NK-92 (cell line): Measurements from ENCODE around the gene ASS1.
"Not testable (repeated sequence)": the region's sequence is repeated elsewhere in the genome, so short reads cannot be mapped to it uniquely, and the experiment has no call there.

Experiments used
- DNase-seq: peaks from one replicate; lab custom pipeline; 2025; ENCODE audit not compliant: unreplicated experiment; lab: John Stamatoyannopoulos, UW

ASS1 gene

GRCh38 chr9:130433168-130433946, 11.4 kb upstream of the ASS1 start:
- DNase-seq, result no peak

DNA sequence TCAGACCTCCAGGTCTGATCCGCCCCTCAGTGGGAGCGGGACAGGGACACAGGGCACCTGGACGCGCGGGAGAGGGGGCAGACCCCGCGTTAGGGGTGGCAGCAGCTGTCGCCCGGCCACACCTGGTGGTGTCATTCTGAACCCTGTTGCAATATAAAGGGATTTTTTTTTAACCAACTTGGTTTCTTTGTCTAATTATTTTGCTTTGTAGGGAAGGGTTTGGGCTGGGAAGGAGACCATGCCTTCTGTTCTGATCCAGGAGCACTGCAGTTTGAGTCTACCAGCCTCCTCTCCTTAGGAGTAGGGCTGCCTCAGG, 10.9 kb upstream of the ASS1 start:
- no peak for DNase-seq

- DNase-seq, result not testable (repeated sequence)
These were observed 10.1 kb upstream of the ASS1 start for GRCh38 chr9:130434656-130435055.

DNA sequence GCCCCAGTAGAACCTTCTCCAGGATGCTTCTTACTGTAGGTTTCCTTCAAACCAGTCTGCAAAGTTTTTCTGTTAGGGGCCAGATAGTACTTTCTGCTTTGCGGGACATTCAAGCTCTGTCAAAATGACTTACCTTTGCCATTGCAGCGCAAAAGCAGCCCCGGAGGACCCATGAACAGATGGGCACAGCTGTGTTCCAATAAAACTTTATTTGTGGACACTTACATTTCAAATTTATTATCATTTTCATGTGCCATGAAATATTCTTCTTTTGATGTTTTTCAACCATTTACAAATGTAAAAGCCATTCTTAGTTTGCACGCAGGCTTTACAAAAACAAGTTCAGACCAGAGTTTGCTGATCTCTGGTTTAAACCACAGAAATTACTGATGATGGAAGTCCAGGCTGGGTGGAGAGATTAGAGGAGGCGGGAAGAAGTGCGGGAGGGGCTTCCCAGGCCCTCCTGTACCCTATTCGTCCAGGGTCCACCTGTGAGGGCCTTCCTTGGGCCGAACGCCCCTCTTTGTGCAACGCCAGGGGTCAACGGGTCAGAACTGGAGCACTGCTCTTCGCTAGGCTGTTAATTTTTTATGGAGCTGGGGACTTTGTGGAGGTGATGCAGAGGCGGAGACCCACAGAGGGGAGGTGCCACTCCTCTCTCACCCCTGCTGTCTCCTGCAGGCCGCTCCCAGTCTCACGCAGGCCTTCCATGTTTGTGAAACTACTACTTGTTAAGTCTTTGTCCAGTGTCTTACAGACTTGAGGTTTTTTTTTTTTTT, 7.6 kb upstream of the ASS1 start:
- DNase-seq, result no peak

DNA sequence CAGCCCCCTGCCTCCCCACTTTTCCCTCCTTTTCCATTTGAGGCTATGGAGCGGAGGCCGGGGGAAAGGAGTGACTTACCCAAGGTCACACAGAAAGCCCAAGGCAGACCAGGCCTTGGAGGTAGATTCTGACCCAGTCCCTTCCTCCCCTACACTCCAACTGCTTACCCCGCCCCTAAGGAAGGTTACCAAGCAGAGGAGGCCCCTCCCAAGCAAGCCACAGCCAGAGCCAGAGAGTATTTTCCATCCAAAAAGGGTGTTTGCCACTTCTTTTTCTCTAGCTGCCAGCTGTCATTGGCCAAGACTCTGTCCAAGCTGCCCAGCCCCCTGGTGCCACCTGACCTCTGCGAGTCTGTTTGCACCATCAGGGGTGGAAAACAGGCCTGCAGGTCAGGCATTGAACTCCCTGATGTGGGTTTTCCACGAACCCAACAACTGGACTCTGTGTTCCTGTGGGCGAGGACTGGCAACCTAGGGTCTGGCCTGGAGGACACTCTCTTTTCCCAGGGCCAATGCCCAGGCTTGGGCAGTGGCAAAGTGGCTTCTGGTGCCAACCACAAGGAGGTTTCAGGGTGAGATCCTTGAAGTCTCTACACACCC, 6.3 kb upstream of the ASS1 start:
- no peak for DNase-seq

DNA sequence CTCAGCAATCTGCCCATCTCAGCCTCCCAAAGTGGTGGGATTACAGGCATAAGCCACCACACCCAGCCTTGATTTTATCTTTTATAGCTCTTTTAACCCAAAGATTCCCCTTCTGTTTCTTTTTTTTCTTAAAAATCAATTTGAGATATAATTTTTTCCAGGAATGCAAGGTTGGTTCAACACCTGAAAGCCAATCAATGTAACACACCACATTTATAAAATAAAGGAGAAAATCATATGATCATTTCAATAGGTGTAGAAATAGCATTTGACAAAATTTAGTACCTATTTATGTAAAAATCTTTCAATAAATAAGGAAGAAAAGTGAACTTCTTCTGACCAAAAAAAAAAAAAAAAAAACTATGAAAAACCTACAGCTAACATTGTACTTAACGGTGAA, 3.7 kb upstream of the ASS1 start:
- DNase-seq, result no peak

DNA sequence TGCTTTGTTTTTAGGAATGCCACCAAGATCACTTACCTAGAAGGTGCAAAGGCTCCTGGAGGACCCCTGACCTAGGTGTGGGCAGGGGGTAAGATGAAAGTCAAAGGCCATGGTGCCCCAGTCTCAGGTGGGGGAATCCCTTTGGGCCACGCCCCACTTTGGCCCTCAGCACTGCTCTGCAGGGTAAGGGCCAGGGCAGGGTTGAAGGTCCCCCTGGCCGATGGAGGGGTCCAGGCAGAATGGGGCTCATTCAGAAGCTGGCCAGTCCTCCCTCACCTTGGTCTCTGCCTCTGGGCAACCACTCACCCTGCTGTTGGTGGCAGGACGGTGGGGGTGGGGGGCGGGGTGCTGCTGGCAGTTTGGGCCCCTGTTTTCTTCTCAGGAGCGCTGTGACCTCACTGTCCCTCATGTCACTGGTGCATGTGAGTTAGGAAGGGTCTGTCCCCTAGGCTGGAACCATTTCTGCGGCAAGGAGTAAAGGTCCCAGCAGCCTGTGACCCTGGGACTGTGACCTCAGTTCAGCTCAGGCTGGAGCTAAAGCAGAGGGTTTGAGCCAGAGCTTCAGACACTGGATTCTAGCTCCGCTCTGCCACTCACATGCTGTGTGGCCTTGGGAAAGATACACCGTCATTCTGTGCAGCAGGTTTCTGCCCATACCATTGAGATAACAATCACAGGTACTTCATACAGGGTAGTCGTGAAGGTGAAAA, 1.9 kb upstream of the ASS1 start:
- DNase-seq, result no peak

GRCh38 chr9:130443456-130443801, 1.3 kb upstream of the ASS1 start:
- DNase-seq, result no peak

DNA sequence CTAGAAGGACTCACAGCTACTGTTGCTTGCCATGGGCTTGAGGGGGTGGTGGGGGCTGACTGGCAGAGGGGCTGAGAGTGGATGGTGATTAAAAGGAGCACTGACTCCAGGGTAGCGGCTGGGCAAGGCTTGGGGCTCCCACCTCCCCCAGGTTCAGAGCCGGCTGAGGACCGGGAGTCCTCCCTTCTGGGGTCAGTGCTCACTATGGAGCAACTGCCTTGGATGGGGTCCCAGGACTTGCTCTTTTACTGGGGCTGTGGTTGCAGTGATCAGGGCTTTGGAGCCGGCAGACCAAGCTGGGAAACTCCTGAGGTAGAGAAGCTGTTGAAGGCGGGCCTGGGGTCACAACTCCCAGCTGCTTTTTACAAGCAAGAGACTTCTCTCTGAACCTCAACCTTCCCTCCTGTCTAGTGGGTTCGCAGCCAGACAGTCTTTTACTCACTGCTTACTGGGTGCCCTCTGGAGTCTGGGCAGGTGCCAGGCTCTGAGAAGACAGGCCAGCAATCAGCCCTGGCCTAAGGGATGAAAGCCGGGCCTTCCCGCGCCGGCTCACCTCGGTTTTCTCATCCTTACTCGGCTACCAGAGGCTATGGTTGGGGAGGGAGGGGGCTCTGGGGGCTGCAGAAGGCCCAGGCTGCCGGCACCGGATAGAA, 795 bp upstream of the ASS1 start:
- no peak for DNase-seq

DNA sequence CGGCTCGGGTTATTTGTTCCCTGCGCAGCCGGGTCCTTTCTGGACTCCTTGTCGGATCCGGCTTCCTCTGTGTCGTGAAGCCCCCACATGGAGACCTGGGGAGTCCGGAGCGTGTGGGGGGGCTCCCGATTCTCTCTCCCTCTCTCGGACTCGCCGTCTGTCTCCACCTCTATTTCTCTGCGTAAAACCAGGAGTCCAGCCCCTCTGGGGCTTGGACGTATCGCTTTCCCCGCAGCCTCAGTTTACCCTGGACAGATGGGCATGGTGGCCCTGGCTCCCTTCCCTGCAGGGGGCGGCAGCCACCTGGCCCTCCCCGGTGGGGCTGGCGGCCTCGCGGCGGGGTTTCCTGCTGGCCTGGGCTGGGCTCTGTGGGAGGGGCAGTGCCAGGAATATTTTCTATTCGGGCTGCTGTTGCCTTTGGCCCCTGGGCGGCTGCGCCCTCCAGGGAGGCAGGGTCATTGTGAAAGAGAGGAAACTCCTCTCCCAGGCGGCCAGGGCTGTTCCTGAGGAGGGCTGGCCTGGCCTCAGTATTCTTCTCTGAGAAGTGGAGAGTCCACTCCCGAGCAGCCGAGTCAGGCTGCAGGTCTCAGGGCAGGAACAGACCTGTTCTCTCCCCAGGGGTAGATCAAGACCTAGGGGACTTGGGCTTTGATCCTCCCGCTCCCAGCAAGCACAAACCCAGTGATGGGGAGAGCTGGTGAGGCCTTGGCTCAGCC, 665 bp downstream of the ASS1 start:
- DNase-seq, result no peak

- no peak for DNase-seq
These were observed 1.5 kb downstream of the ASS1 start for GRCh38 chr9:130446101-130446861.

GRCh38 chr9:130447193-130447816, 2.5 kb downstream of the ASS1 start:
- DNase-seq, result no peak

DNA sequence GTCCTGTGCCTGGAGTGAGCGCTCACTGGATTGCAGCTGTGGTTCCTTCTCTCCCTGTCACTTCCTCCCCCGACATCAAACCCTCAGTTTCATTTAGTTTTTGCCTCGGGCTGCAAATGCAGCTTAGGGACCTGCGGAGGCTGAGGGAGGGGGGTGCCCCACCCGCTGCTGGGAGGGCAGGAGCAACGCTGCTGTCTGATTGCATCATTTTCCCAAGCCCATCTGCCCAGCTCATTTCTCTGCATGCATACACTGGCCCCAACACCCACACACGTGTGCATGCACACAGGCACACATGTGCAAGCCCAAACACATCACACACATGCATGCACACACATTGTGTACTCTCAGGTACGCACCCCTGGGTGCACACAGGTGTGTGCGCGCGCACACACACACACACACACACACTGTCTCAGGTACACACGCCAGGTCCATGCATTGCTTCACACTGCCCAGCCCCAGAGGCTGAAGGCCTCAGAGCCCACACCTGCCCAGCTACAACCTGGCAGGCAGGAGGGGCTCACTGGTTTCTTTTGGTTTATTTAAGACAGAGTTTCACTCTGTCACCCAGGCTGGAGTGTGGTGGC, 3.4 kb downstream of the ASS1 start:
- no peak for DNase-seq

DNA sequence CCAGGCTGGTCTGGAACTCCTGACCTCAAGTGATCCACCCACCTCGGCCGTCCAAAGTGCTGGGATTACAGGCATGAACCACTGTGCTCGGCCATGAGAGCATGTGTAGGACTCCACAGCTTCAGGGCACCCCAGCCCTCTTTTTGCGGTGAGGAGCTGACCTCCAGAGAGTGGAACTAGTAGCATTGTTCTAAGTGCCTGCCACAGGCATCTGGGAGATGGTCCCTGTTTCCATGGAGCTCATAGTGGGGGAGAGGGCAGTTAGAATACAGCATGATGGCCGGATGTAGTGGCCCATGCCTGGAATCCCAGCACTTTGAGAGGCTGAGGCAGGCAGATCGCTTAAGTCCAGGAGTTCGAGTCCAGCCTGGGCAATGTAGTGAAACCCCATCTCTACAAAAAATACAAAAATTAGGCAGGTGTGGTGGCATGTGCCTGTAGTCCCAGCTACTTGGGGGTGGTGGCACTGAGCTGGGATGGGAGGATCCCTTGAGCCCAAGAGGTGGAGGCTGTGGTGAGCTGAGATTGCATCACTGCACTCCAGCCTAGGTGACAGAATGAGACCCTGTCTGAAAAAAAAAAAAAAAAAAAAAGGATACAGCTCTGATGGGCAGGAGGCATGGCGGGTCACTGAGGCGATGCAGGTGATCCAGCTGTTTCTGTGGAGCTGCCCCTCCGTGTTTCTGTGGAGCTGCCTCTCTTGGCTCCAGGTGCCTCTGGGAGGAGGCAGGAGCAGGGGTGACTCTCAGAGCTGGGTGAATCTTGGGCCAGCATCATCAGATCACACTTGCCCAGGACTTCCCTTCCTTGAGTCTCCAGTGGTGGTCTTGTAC, 4.2 kb downstream of the ASS1 start:
- DNase-seq, result no peak

DNA sequence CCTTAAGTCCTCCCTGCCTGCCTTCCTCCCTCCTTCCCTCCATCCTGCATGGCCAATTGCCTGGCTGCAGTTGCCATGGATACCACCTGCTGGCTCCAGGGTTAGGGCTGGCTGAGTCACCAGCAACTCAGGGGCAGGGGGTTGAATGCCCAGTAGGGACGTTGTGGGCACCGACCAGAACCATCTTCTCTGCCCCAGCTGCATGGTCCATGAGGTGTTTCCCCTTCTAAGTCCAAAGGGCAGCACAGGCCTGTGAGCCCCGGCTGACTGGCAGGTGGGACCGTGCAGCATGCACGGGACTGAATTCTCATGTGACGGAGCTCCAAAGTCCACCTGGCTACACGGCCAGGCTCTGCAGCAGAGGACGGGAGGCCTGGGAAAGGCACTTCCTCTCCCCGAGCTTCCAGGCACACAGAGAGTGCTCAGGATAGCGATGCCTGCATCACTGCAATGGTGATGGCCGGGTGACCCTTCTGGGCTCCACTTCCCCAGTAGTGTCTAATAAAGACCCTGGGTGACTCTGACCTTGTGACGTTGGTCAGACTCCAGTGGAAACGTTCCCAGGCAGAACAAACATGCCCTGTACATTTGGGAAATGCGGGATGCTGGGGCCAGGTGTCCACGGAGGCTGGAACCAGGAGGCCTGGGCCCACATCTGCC, 5.7 kb downstream of the ASS1 start:
- no peak for DNase-seq

- no peak for DNase-seq
These were observed 6.2 kb downstream of the ASS1 start for GRCh38 chr9:130451004-130451390.

DNA sequence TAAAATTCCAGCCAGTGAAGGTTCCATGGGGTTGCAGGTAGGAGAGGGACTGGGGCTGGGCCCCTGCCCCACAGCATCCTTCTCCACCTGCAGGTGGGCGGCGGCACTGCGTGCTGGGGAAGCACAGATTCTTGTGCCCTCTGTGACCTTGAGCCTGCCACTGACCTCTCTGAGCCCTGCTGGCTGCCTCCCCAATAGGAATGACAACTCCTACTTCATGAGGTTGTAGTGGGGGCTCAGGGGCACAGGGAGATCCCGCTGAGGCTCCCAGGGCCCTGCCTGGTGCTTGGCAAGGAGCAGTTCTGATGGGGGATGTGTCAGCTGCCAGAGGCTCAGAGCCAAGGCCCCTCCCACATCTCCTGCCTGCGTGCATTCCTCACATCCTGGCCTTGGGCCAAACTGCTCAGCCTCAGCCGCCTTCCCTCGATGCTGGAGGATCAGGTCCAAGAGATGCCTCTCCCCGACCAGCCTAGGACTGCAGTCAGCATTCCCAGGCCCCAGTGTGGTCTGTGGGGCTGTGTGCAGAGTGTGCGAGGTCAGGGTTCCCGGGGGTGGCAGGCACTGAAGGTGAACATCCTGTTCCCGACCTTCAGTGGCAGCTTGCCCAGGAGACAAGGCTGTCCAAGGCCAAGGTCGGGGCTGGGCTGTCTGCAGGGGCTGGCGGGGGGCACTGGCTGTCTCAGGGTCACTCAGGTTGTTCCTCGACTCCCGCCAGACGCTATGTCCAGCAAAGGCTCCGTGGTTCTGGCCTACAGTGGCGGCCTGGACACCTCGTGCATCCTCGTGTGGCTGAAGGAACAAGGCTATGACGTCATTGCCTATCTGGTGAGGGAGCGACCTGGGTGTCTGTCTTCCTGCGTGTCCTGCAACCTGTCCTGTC, 7.0 kb downstream of the ASS1 start:
- no peak for DNase-seq
